Measurements from ENCODE around the gene RPL4.
A peak's percentile ranks its signal among the peaks of the same experiment; 100 is the strongest.
"Not testable (repeated sequence)": the region's sequence is repeated elsewhere in the genome, so short reads cannot be mapped to it uniquely, and the experiment has no call there.

The RPL4 gene

DNA sequence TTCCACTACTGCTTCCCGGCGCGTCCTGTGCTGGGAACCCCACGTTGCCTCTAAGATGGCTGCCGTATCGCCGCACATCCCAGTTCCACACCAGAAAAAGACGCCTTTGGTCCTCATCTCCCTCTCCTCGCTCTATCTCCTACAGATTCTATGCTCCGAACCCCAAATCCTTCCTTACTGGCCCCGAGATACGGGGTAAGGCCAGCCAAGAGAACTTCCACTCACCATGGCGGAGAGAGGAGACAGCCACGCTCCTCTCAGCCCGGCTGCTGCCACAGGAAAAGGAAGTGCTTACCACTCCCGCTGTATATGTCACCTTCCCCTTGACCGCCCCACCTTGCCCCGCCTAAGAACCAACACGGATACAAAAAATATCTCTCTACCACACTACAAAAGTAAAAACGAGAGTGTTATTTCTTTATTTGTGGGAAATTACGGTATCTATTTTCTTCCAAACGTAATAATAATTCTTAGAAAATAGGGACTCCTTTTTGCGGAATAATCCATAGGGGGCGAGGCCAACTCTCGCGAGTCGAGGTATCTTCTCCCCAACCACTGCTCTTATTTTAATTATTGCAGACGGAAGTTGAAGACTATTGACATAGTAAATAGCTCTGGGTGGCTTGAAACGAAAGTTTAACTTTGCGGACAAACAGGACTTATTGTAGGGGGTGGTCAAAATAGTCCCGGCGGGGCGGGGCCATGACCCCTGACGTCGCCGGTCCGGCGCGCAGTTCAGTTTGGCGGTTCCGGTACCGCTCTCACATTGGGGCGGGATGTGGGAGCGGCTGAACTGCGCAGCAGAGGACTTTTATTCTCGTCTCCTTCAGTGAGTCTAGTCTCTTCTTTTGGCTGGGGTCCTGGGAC lies at the start of gene RPL4, which contains the start of gene ZWILCH:
Gene RPL4 (minus strand): TSS at position 293 of the 867 bp plus-strand sequence. CDS start 65 bp downstream, at position 228.
Gene ZWILCH (plus strand): TSS at position 764 of the 867 bp plus-strand sequence. CDS start 13 bp downstream, at position 777.
- FAIRE-seq, result peak; percentile 74

DNA sequence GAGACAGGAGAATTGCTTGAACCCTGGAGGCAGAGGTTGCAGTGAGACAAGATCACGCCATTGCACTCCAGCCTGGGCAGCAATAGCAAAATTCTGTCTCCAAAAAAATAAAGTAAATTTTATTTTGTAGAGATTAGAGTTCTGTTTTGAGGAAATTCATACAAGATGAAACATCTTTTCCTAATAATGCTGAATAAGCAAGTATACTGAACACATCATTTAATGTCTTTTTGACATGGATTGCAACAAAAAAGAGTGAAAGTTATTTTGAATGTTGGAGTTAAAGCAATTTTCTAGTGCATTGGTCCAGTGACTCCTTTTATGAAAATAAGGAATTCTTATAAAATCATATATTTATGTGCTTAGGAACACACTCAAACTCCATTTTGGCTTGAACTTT lies 40.6 kb upstream of the RPL4 start:
- no peak for FAIRE-seq

DNA sequence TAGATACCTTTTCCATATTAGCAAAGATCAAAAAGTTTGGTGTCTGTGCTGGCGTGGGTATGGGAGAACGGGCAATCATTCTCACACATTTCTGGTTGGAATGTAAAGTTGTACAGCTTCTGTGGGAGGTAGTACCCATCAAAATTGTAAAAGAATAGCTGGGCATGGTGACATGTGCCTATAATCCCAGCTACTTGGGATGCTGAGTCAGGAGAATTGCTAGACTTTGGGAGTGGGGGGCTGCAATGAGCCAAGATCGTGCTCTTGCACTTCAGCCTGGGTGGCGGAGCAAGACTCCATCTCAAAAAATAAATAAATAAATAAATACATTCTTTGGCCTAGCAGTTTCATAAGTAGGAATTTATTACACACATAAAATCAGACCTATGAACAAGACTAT lies 38.2 kb upstream of the RPL4 start:
- FAIRE-seq, result no peak

DNA sequence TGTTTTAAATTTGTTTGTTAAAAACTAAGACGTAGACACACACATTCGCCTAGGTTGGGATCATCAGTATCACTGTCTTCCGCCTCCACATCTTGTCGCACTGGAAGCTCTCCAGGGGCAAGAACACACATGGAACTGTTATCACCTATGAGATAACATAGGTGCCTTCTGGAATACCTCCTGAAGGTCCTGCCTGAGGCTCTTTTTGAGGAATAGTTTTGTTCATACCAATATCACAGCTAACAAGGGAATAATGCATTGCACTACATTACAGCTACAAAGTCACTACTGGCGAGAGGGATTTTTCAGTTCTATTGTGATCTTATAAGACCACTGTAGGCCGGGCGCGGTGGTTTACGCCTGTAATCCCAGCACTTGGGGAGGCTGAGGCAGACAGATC lies 30.4 kb upstream of the RPL4 start:
- no peak for FAIRE-seq

DNA sequence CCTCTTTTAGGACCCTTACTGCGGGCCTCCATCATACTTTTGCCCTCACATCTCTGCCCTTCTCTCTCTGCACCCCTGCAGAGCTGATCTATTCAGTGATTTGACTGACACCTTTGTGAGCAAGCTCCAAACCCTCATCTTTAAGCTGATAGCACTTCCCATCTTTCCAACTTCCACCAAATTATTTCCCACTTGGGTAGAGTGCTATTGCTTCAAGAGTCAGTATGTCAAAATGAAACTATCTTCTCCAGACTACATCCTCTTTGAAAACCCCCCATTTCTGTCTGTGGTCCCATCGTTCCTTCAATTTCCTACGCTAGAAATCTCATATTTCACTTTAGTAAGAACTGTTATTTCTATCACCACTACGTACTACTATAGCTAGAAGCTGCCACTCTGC lies 20.2 kb upstream of the RPL4 start:
- no peak for FAIRE-seq

DNA sequence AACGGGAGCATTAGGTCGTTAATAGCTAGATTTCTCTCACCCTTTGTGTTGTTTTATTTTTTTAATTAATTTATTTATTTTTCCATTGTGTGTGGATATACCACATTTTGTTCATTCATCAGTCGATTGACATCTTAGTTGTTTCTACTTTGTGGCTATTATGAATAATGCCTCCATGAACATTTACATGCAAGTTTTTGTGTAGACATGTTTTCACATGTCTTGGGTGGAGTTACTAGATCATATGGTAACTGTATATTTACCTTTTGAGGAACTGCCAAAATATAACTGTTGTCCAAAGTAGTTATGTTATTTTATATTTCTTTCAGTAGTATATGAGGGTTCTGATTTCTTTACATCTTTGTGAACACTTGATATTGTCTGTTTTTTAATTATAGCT lies 19.3 kb upstream of the RPL4 start:
- FAIRE-seq, result no peak

DNA sequence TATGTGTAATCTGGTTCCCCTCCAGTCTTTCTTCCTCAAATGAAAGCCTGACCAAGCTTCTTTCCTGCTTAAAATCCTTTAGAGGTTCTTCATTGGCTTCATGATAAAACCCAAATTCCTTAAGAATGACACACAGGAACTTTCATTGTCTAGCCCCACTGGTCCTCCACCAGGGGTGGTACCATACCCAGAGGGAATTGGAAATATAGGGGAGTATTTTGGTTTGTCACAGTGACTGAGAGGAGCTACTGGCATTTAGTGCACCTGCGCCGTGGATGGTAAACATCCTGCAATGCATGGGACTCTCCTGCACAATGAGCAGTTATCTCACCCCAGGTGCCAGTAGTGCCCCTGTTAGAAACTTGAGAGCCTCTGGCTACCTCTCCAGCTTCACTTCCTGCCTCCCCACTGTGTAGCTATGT lies 11.3 kb upstream of the RPL4 start:
- no peak for FAIRE-seq

DNA sequence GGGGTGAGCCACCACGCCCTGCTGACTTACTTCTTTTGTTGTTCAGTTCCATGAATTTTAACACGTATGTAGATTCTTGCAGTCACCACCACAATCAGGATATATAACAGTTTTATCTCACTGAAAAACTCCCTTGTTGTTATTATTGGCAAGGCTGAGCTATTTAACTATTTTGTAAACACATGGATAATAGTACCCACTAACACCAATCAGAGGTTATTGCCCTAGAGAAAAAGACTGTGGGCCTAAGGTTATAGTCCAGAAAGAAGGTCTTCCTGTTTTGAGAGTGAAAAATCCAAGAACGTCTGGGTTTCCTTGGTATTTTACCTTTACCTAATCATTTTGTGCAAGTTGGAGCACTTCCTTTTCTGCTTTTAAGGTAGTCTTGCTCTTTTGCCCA lies 9.9 kb upstream of the RPL4 start:
- no peak for FAIRE-seq

DNA sequence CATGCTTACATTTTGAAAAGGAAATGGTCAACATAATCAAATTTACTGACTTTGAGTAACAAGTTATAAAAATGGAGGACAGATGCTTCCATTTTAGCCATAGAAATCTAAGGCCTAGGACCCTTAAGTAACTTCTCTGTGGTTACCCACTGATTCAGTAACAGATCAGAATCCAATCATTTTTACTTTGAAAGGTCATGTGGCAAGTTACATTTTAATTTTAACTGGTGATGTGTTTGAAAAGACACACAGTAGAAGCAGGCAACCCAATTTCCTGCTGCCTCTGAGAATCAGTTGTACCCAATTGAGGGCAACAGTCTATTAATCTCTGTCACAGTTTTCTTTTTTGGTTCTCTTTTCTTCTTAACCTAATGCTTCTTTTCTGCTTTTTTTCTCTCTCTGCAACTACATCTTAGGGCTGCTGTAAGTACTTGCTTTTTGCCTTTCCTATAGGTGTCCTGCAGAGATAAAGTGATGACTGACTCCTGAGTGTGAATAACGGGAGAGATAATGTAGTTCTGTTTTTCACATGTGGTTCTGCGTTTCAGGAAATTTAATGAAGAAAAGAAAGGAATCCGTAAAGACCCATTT lies 3.7 kb upstream of the RPL4 start:
- FAIRE-seq, result no peak

DNA sequence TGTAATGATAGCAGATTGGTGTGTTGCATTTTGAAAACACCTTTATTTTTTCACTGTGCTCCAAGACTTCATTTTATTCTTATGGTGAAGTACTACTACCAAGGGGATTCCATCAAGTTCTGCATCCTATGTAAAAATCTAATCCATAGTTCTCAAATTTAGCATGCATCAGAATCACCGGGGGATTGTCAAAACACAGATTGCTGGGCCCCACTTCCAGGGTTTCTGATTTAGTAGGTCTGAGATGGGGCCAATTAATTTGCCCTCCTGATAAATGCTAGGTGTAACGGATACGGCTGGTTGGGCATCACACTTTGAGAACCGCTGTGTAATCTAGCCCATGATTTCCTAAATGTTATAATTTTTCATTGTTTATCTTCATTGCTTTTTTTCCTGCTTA lies 1.2 kb upstream of the RPL4 start:
- no peak for FAIRE-seq

DNA sequence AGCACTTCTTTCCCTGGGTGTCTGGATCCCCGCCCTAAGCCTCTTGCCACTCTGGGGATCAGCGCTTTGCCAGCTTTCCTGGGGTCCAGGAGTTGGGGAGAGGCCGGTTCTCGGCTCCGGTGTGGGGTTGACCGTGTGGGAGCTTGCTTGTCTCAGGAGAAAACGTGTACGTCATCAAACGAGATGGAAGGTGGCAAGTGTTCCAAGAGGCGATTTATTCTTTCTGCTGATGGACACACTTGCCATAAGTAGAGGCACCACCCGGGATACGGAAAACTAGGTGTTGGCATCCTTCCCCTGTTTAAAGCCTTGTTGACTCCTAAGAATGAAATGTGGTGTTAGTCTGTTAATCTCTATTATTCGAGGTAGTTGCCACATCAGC lies 766 bp upstream of the RPL4 start:
- FAIRE-seq, result no peak

DNA sequence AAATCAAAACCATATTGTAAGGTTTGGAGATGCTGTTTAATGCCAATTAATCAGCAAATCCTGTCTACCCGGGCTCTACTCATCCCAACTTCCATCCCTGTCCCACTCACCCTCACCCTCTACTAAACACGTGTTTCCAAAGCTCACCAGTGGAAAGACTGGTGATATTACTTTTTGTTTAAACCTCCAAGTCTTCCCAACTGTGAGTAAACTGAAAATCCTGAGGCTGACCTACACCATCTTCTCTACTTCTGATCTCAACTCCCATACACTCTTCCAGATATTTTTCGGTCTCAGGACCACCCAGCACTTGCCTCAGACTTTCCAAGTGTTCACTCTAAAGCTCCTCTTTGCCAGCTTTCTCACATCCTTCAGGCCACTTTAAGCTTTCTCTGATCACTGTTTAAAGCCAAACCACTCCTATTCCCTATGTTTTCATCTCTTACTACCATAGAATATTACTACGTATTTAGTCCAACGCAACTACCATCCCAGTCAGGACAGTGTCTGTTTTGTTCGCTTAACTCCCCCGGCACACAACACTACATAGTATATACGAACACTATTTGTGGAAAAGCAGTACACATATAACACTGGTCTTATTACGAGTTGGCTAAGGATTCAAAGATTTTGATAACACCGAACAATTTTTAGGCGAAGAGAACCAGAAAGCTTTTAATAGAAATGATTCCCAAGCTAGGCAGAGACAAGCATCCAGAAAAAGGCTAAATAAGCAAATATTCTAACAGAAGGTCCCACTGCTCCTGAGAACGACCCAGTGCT lies 684 bp downstream of the RPL4 start:
- no peak for FAIRE-seq

DNA sequence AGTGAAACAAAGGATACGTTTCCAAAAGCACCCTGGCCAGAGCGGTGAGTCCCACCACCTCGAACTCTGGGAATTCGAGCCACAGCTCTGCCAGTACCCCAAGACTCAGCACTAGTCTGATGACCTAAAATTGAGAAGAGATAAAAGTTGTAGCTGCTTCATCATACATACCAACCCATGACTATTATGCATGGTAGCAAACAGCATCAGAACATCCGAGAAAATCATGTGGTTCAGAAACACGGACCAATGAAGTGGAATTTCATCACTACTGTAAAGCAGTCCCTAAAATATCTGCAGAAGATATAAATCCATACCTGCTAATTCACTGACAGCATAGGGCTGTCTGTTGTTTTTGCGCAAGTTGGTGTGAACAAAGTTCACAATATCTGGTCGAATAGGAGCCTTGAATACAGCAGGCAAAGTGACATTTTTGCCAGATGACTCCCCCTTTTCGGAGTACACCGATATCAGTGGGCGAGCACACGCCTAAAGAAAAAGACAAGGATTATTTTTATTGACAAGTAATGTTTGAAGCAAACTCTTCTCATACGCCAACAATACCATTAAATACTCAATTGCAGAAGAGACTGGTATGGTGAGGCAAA lies 1.5 kb downstream of the RPL4 start:
- FAIRE-seq, result not testable (repeated sequence)

DNA sequence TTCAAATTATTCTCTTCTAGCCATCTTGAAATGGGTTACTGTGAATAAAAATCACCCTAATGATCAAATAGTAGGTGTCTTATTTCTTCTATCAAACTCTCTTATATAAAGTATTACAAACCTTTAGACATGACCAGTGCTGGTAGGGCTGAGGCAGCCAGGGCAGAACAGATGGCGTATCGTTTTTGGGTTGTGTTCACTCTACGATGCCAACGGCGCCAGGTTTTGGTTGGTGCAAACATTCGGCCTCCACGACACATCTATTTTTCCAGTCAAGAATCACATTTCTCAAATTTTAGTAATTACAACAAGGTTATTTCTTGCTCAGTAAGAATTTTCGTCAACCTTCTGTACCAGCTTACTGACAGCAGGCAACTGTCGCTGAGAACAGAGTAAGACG lies 2.2 kb downstream of the RPL4 start:
- FAIRE-seq, result no peak

DNA sequence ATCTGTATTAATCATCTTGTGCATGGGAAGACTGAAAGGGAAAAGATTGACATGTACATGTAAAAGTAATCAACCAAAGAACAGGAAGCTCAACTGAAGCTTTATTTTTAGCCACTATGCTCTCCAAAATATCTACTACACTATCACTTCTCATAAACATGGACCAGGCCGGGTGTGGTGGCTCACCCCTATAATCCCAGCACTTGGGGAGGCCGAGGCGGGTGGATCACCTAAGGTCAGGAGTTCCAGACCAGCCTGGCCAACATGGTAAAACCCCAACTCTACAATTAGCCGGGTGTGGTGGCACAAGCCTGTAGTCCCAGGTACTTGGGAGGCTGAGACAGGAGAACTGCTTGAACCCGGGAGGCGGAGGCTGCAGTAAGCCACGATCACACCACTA lies 4.3 kb downstream of the RPL4 start:
- FAIRE-seq, result not testable (repeated sequence)

DNA sequence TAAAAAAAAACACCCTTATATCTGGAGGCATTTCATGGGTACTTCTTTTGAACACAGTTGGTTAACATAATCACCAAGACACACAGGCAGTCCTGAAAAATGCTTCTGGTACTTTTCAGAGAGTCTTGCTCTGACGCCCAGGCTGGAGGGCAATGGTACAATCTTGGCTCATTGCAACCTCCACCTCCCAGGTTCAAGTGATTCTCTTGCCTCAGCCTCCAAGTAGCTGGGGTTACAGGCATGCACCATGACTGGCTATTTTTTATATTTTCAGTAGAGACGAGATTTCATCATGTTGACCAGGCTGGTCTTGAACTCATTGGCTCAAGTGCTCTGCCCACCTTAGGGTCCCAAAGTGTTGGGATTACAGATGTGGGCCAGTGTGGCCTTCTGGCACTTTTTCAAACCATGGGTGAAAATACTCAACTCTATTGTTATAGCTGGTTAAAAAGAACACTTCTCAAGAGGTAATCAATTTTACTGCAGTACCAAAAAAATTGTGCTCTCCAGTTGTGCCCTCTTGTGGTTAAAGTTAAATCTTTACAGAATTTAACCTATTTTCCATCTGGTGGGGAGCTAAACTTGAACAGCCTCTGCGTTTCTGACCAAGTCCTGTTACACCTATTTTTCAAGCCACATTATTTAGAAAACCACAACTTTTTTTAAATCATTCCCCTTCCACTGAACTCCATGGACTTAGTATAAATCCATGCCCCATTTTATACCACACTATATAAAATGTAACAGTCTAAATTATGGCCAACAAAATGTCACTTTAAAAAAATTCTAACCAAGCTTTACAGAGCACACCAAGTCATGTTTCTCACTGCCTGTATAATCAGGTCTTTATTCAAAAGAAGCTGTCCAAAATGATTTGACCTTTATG lies 5.9 kb downstream of the RPL4 start:
- FAIRE-seq, result no peak

DNA sequence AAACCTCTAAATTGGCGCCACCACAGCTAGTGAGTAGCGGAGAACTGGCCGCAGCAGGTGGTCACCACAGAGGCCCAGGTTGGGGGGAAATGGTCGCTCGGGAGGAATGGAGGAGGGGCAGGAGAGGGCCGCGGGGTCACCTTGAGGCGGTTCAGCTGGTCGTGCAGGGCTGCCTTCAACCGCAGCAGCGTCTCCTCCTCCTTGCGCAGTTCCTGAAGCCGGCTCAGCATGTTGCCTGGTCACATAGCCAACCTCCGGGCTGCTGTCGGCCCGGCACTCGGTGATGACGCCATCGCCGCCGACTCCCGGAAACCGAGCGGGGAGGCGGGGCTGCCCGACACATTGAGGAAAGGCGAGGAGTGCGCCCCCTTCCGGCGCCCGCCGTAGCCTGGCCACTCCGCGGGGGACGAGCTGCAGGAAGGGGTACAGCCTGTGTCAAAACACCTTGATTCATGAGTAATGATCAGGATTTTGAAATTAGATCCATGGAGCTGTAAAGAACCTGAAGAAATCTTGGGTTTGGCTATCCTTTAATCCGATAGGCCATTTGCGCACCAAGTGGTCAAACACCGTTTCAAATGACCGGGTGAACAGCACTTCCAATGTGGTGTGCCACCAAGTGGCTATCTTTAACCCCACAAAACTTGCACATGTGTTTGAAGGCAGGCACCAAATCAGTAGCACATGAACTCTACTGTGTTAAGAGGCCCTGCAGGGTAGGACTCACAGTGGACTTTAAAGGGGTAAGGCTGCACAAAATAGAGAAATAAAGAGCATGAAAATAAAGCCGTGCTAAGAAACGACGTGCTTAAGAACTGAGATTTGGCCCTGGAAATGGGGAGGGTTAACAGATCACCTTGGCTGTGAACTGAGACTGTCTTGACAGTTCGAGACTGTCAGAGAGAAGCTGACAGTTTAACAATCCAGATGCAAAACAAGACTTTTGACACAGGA lies 6.9 kb downstream of the RPL4 start, which contains the start of gene SNAPC5:
Gene SNAPC5 (minus strand): TSS at position 261 of the 954 bp plus-strand sequence. CDS start 31 bp downstream, at position 230.
- no peak for FAIRE-seq

DNA sequence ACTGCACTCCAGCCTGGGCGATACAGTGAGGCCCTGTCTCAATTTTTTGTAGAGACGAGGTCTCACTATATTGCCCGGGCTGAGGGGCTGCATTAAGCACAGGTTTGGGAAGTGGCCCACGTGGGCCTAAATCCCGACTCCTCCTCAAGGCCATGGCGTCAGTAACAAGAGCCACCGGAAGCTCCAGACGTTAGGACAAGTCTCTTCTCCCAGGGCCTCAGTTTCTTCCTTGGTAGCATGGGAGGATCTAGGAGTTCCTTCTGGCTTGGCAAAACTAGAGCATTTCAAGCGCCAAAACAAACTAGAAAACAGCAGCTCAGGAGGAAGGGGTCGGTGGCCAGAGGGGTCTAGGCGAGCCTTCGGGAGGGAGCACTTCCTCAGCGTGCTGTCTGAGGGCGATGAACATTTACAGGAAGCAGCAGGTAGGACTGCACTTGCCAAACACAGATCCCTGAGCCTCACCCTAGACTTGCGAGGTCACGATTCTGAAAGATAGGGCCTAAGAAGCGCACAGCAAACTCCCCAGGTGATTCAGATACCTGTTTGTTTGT lies 7.6 kb downstream of the RPL4 start:
- FAIRE-seq, result no peak

DNA sequence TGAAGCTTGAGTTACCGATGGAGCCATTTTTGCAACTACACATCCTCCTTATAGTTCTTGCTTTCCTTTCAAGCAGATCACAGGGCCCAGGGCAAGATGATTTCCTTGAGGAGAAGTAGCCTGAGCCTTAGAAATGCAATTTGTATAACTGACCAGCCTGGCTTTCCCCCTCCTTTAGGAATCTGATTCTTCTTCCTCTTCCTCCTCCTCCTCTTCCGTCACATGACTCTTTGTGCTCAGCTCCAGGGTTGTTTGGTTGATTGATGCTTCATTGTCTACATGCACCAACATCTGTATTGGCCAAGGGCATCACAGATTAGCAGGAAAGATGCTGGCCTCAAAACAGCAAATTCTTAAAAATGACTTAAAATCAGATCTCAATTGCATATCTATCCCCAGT lies 10.4 kb downstream of the RPL4 start:
- no peak for FAIRE-seq

DNA sequence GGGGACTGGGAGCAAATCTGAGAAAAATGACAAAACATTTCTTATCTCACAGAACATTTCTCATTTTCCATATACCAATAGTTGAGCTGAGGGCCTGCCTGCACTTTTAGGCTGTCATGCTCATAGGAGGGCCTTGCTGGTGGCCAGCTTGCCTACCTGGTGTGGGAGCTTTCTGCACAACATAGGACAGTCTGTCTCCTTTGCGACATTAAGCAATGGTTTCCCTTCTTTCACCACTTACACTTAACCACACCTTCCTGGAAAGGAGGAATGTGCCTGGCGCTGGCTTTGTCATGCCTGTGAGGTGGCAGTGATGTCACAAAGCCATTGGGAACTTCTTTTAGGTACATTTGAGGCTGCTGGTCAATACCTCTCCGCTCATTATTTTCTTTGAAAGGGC lies 12.8 kb downstream of the RPL4 start:
- no peak for FAIRE-seq

Data from endometrium (tissue), 2 donors.